C4-2B (cell line): ENCODE results near the gene BUD23.

ENCODE experiments used
- CTCF ChIP-seq: fragments of 450-650 bp; conservative IDR thresholded peaks from 2 replicates; pipeline ENCODE4 v1.5.1; 2017; ENCODE audit warnings: mild to moderate bottlenecking
- ZFX ChIP-seq: fragments of 450-650 bp; IDR thresholded peaks from 2 replicates; pipeline ENCODE4 v1.6.1; 2017

- TF ChIP-seq CTCF (no peak), ZFX (no peak)
Measured at GRCh38 chr7:73721377-73721817, 38.0 kb downstream of the BUD23 start.
